T follicular helper cell (primary cell): ENCODE results near the gene CTNNBIP1.
"Not testable (repeated sequence)": the region's sequence is repeated elsewhere in the genome, so short reads cannot be mapped to it uniquely, and the experiment has no call there.

Source experiments
- DNase-seq: peaks from one replicate; pipeline ENCODE4 v3.0.0-alpha.2; 2020; ENCODE audit warnings: low read depth
- total RNA-seq, 2 experiments: gene quantifications; one replicate each; lab custom pipeline; 2026; lab: John Stamatoyannopoulos, UW

Gene CTNNBIP1
- 2.5 to 6.8 reads per million in 2 experiments for total RNA-seq

- DNase-seq, result no peak
Measured at GRCh38 chr1:9910076-9910422, at the start of gene CTNNBIP1. CTNNBIP1 (minus strand) TSS chr1:9910269; CDS start chr1:9872064, 38,205 bp downstream.

GRCh38 chr1:9957726-9958125, 47.7 kb upstream of the CTNNBIP1 start:
- no peak for DNase-seq

GRCh38 chr1:9946315-9946714, 36.2 kb upstream of the CTNNBIP1 start:
- DNase-seq, result no peak

GRCh38 chr1:9942939-9943788, 33.1 kb upstream of the CTNNBIP1 start, which contains the start of the genes LZIC and NMNAT1:
LZIC (minus strand) TSS chr1:9943391; CDS start chr1:9936619, 6,772 bp downstream.
NMNAT1 (plus strand) TSS chr1:9943475; CDS start chr1:9972074, 28,599 bp downstream.
- peak; percentile 70 for DNase-seq

GRCh38 chr1:9942399-9942938, 32.4 kb upstream of the CTNNBIP1 start:
- DNase-seq, result no peak

- no peak for DNase-seq
Measured at GRCh38 chr1:9929431-9930385, 19.6 kb upstream of the CTNNBIP1 start.

- no peak for DNase-seq
Measured at GRCh38 chr1:9927259-9927658, 17.2 kb upstream of the CTNNBIP1 start.

GRCh38 chr1:9922342-9922741, 12.3 kb upstream of the CTNNBIP1 start:
- DNase-seq, result no peak

- DNase-seq, result no peak
Measured at GRCh38 chr1:9920606-9921005, 10.5 kb upstream of the CTNNBIP1 start.

- DNase-seq, result no peak
Measured at GRCh38 chr1:9917901-9918300, 7.8 kb upstream of the CTNNBIP1 start.

GRCh38 chr1:9917495-9917894, 7.4 kb upstream of the CTNNBIP1 start:
- DNase-seq, result not testable (repeated sequence)

GRCh38 chr1:9916452-9916851, 6.4 kb upstream of the CTNNBIP1 start:
- no peak for DNase-seq

GRCh38 chr1:9914610-9914937, 4.5 kb upstream of the CTNNBIP1 start:
- DNase-seq, result no peak

- no peak for DNase-seq
Measured at GRCh38 chr1:9912264-9912936, 2.3 kb upstream of the CTNNBIP1 start.

GRCh38 chr1:9910423-9911178, 532 bp upstream of the CTNNBIP1 start:
- peak; percentile 100 for DNase-seq

- DNase-seq, result peak; percentile 15
Measured at GRCh38 chr1:9909234-9910046, 629 bp downstream of the CTNNBIP1 start.

GRCh38 chr1:9908871-9909233, 1.2 kb downstream of the CTNNBIP1 start:
- DNase-seq, result no peak

GRCh38 chr1:9907441-9907840, 2.6 kb downstream of the CTNNBIP1 start:
- no peak for DNase-seq

- DNase-seq, result no peak
Measured at GRCh38 chr1:9906466-9906865, 3.6 kb downstream of the CTNNBIP1 start.

- no peak for DNase-seq
Measured at GRCh38 chr1:9905010-9905409, 5.1 kb downstream of the CTNNBIP1 start.
